Measurements from ENCODE around the gene IL17RA. TPM values are rescaled to one million over a fixed set of nuclear protein-coding genes. Genes with fewer than 3 reads are reported as not detected.

IL17RA gene
- total and polyA plus RNA-seq, 2 experiments from 2014 or later, result 13.9 to 18.3 TPM

DNA sequence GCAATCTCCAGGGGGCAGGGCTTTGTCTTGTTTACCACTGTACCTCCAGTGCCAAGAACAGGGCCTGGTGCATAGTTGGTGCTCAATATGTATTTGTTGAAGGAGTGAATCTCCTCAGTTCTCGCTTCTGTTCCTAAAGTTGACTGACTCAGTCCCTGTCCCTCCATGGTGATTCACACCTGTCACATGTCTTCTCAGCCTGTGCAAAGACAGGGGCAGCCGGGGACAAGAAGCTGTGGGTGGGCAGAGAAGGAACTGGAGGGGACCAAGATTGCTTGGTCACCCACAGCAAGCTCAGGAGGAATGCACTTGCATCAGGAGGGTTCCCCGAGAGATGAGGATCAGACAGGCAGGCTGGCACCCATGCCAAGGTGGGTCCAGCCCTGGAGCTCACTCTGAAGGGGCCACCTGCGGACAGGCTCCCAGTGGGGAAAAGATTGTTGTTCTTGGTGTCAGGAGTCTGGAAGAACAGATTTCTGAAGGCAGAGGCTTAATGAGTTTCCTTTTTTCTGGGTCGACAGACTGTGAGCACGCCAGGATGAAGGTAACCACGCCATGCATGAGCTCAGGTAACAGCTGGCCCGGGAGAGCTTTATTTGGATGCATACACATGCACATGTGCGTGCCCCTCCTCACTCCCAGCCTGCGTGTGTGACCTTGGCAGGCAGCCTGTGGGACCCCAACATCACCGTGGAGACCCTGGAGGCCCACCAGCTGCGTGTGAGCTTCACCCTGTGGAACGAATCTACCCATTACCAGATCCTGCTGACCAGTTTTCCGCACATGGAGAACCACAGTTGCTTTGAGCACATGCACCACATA lies 16.9 kb downstream of the IL17RA start:
- Histone ChIP-seq H3F3A (ENCODE audit: insufficient read depth) (no peaks in the 10 kb centered on the region), H3K4me3 (no peak overlapping the region), H3K36me3 (ENCODE audit: low read depth) (peaks cover 24% of the 10 kb centered on the region; the same call in 1 of the 2 replicates), H3K4me2 (ENCODE audit: unreplicated experiment) (no peak overlapping the region), H3K9me2 (ENCODE audit: insufficient read depth) (no peaks in the 10 kb centered on the region), H3K9me3 (ENCODE audit: low read depth) (no peaks in the 10 kb centered on the region), H2AFZ (no peak overlapping the region), H3K79me2 (ENCODE audit: insufficient read depth) (peaks cover 10% of the 10 kb centered on the region; the same call in 1 of the 2 replicates), H3K4me1 (ENCODE audit: insufficient read depth) (no peaks in the 10 kb centered on the region), H3K9ac (no peak overlapping the region), H3K27ac (no peak overlapping the region), H4K20me1 (ENCODE audit: insufficient read depth) (no peaks in the 10 kb centered on the region), H3K27me3 (replicated peaks; ENCODE audit: insufficient read depth) (no peaks in the 10 kb centered on the region)
- DNase-seq, result no peak
- WGBS, 2 experiments (ENCODE audit: low coverage in 1 of 2, low lambda C conversion rate in 2 of 2, missing lambda C conversion rate in 2 of 2), result 86% methylated on average over 14 of the region's 14 CpGs
- TF ChIP-seq EZH2phosphoT487 (IDR thresholded peaks at IDR 0.05; ENCODE audit: insufficient read depth, low read depth), result no peak
- TF ChIP-seq EZH2 (IDR thresholded peaks at IDR 0.05; ENCODE audit: insufficient read depth, poor library complexity, severe bottlenecking), result no peak
- in situ Hi-C loops (cut with MboI), result no loop called here

DNA sequence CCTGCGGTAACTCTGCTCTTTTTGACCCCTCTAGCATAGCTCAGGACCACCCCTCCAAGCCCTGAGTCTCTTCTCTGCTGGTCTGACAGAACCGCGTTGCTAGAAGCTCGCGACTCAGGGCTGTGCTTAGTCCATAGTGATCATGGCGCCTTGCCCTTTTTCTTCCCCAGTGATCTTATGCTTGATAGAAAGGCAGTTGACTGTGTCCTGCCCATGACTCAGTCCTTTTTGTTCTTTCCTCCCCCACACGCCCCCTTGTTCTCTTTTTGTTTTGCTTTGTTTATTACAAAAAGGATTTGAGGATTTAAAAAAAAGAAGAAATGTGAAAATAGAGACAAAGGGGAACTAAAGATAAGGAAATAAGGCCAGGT lies 17.5 kb downstream of the IL17RA start:
- Histone ChIP-seq H3K27ac (no peak overlapping the region), H3K27me3 (replicated peaks; ENCODE audit: insufficient read depth) (no peaks in the 10 kb centered on the region), H4K20me1 (ENCODE audit: insufficient read depth) (no peaks in the 10 kb centered on the region), H2AFZ (no peak overlapping the region), H3K9me2 (ENCODE audit: insufficient read depth) (no peaks in the 10 kb centered on the region), H3K4me3 (no peak overlapping the region), H3K36me3 (ENCODE audit: low read depth) (peaks cover 24% of the 10 kb centered on the region; the same call in 1 of the 2 replicates), H3K4me1 (ENCODE audit: insufficient read depth) (no peaks in the 10 kb centered on the region), H3K79me2 (ENCODE audit: insufficient read depth) (0 out of 2 replicates have a peak, but pooled peaks cover 4% of the 10 kb centered on the region), H3K4me2 (ENCODE audit: unreplicated experiment) (no peak overlapping the region), H3K9me3 (ENCODE audit: low read depth) (no peaks in the 10 kb centered on the region), H3F3A (ENCODE audit: insufficient read depth) (no peaks in the 10 kb centered on the region), H3K9ac (no peak overlapping the region)
- DNase-seq, result no peak
- TF ChIP-seq EZH2 (IDR thresholded peaks at IDR 0.05; ENCODE audit: insufficient read depth, poor library complexity, severe bottlenecking) (no peak), EZH2phosphoT487 (IDR thresholded peaks at IDR 0.05; ENCODE audit: insufficient read depth, low read depth) (no peak)
- 93 to 95% methylated on average over 7 of the region's 7 CpGs for WGBS, 2 experiments (ENCODE audit: low coverage in 1 of 2, low lambda C conversion rate in 2 of 2, missing lambda C conversion rate in 2 of 2)
- in situ Hi-C loops (cut with MboI), result no loop called here

DNA sequence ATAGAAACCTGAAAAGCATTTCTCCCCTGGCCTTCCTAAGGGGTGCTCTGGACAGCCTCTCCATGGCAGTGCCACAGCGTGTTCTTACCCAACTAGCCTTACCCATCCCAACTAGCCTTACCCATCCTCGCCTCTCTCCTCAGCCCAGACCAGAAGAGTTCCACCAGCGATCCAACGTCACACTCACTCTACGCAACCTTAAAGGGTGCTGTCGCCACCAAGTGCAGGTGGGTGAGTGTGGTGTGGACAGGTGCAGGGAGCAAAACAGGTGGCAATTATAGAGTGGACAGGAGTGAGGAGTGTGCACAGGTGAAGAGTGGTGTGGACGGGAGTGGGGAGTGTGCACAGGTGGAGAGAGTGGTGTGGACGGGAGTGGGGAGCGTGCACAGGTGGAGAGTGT lies 18.6 kb downstream of the IL17RA start:
- Histone ChIP-seq H3K4me1 (ENCODE audit: insufficient read depth) (no peaks in the 10 kb centered on the region), H3F3A (ENCODE audit: insufficient read depth) (no peaks in the 10 kb centered on the region), H3K27me3 (replicated peaks; ENCODE audit: insufficient read depth) (no peaks in the 10 kb centered on the region), H3K9me3 (ENCODE audit: low read depth) (no peaks in the 10 kb centered on the region), H3K27ac (no peak overlapping the region), H3K79me2 (ENCODE audit: insufficient read depth) (no peaks in the 10 kb centered on the region), H3K9ac (no peak overlapping the region), H3K4me3 (no peak overlapping the region), H2AFZ (no peak overlapping the region), H3K4me2 (ENCODE audit: unreplicated experiment) (no peak overlapping the region), H4K20me1 (ENCODE audit: insufficient read depth) (no peaks in the 10 kb centered on the region), H3K36me3 (ENCODE audit: low read depth) (peaks cover 23% of the 10 kb centered on the region; the same call in 1 of the 2 replicates), H3K9me2 (ENCODE audit: insufficient read depth) (no peaks in the 10 kb centered on the region)
- 88 to 93% methylated on average over 9 of the region's 9 CpGs for WGBS, 2 experiments (ENCODE audit: low coverage in 1 of 2, low lambda C conversion rate in 2 of 2, missing lambda C conversion rate in 2 of 2)
- DNase-seq, result no peak
- in situ Hi-C loops (cut with MboI), result no loop called here
- no peak for TF ChIP-seq EZH2phosphoT487 (IDR thresholded peaks at IDR 0.05; ENCODE audit: insufficient read depth, low read depth)
- no peak for TF ChIP-seq EZH2 (IDR thresholded peaks at IDR 0.05; ENCODE audit: insufficient read depth, poor library complexity, severe bottlenecking)

DNA sequence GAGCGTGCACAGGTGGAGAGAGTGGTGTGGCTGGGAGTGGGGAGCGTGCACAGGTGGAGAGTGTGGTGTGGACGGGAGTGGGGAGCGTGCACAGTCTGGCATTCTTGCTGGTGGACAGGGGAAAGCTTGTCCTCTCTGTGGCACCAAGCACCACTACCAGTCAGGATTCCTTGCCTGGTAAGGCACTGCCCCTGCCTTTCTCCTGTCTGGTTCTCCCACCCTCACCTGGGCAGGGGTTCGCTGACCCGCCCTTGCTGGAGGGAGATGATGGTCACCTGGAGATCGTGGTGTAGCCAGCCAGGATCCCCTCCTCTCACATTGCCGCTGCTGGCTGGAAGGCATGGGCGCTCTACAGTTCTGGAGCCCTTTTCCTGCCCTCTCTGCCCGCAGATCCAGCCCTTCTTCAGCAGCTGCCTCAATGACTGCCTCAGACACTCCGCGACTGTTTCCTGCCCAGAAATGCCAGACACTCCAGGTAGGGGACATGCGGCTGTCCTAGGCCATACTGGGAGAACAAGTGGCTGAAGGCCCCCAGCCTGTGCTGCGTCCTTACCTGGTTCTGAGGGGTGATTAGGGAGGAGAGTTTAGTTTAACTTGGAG lies 19.6 kb downstream of the IL17RA start:
- H3K4me1 ChIP-seq (ENCODE audit: insufficient read depth), result no peaks in the 10 kb centered on the region
- WGBS, 2 experiments (ENCODE audit: low coverage in 1 of 2, low lambda C conversion rate in 2 of 2, missing lambda C conversion rate in 2 of 2), result 94 to 98% methylated on average over 10 to 13 of the region's 14 CpGs
- in situ Hi-C loops (cut with MboI), result no loop called here

More for the DNA sequence above, 19.6 kb downstream of the IL17RA start:
- H3F3A ChIP-seq (ENCODE audit: insufficient read depth), result no peaks in the 10 kb centered on the region
- no peaks in the 10 kb centered on the region for H4K20me1 ChIP-seq (ENCODE audit: insufficient read depth)
- no peak overlapping the region for H3K4me3 ChIP-seq
- no peak overlapping the region for H3K9ac ChIP-seq
- no peak for TF ChIP-seq EZH2phosphoT487 (IDR thresholded peaks at IDR 0.05; ENCODE audit: insufficient read depth, low read depth)
- no peak for TF ChIP-seq EZH2 (IDR thresholded peaks at IDR 0.05; ENCODE audit: insufficient read depth, poor library complexity, severe bottlenecking)
- no peaks in the 10 kb centered on the region for H3K79me2 ChIP-seq (ENCODE audit: insufficient read depth)
- H3K27ac ChIP-seq, result no peak overlapping the region
- no peak overlapping the region for H2AFZ ChIP-seq
- peaks cover 12% of the 10 kb centered on the region for H3K36me3 ChIP-seq (ENCODE audit: low read depth)
- H3K9me2 ChIP-seq (ENCODE audit: insufficient read depth), result no peaks in the 10 kb centered on the region
- no peak overlapping the region for H3K4me2 ChIP-seq (ENCODE audit: unreplicated experiment)
- no peaks in the 10 kb centered on the region for H3K9me3 ChIP-seq (ENCODE audit: low read depth)
- no peaks in the 10 kb centered on the region for H3K27me3 ChIP-seq (replicated peaks; ENCODE audit: insufficient read depth)
- no peak for DNase-seq

All from GM23248 (cell line).